Upper lobe of right lung (tissue), 1 donor: ENCODE results near the gene MAP2. TPM values are rescaled to one million over a fixed set of nuclear protein-coding genes. Genes with fewer than 3 reads are reported as not detected.

ENCODE experiments used
- ATAC-seq: fragments of 200-7000 bp; cut with Tn5 transposase; one replicate; pipeline ENCODE4 v1.9.1; 2020; ENCODE audit warnings: mild to moderate bottlenecking, moderate library complexity
- DNase-seq: peaks from one replicate; pipeline ENCODE4 v3.0.0-alpha.2; 2020
- H3K27ac ChIP-seq: fragments of 200-600 bp; one replicate; pipeline ENCODE4 v1.8.0; 2022
- H3K27me3 ChIP-seq: fragments of 200-600 bp; one replicate; pipeline ENCODE4 v1.8.0; 2022; ENCODE audit warnings: mild to moderate bottlenecking
- H3K36me3 ChIP-seq: fragments of 200-600 bp; one replicate; pipeline ENCODE4 v1.8.0; 2022
- H3K4me1 ChIP-seq: fragments of 200-600 bp; one replicate; pipeline ENCODE4 v1.8.0; 2022
- H3K4me3 ChIP-seq: fragments of 200-600 bp; one replicate; pipeline ENCODE4 v1.8.0; 2022; ENCODE audit warnings: mild to moderate bottlenecking
- H3K9me3 ChIP-seq: fragments of 200-600 bp; one replicate; pipeline ENCODE4 v1.8.0; 2022
- CTCF ChIP-seq: fragments of 200-600 bp; IDR thresholded peaks from one replicate; pipeline ENCODE4 v1.8.0; 2022; ENCODE audit warnings: antibody characterized with exemption
- intact Hi-C: fragments of 100-400 bp; cut with DNase I; formaldehyde crosslinking; loops from one replicate; pipeline ENCODE4 v1.11.0; 2022
- total RNA-seq: library from RNA; stranded (reverse); fragmentation: NEBNext Ultra II Directional; extraction: Animal tissue kit (Norgen Biotek cat#: 25700); gene quantifications from one replicate; pipeline ENCODE4 v1.2.1, GENCODE V29; 2021
- donor health status: DM: no; HTN: yes; CAD: no; lungs with severe emphysema.

MAP2 gene
- total RNA-seq, 1 donor from 2014 or later: 44.0 TPM

GRCh38 chr2:209383212-209383611 is 40.6 kb upstream of the MAP2 start:
- no peaks in the 10 kb centered on the region for H3K27me3 ChIP-seq
- H3K27ac ChIP-seq: no peak overlapping the region
- no peak overlapping the region for H3K4me3 ChIP-seq
- H3K4me1 ChIP-seq: no peaks in the 10 kb centered on the region
- no peaks in the 10 kb centered on the region for H3K9me3 ChIP-seq
- ATAC-seq: no peak
- no peak for TF ChIP-seq CTCF
- no peak for DNase-seq
- H3K36me3 ChIP-seq: no peaks in the 10 kb centered on the region
- intact Hi-C loops: no loop called here

- Histone ChIP-seq H3K36me3 (no peaks in the 10 kb centered on the region), H3K4me1 (no peaks in the 10 kb centered on the region), H3K27me3 (no peaks in the 10 kb centered on the region), H3K4me3 (no peak overlapping the region), H3K27ac (no peak overlapping the region), H3K9me3 (no peaks in the 10 kb centered on the region)
- ATAC-seq (no peak), DNase-seq (no peak)
- intact Hi-C loops: no loop called here
- no peak for TF ChIP-seq CTCF
These were observed 36.5 kb upstream of the MAP2 start for GRCh38 chr2:209387389-209387788.

GRCh38 chr2:209388446-209389037 is 35.3 kb upstream of the MAP2 start:
- H3K4me1 ChIP-seq: no peaks in the 10 kb centered on the region
- no peak for TF ChIP-seq CTCF
- no peak overlapping the region for H3K27ac ChIP-seq
- H3K9me3 ChIP-seq: no peaks in the 10 kb centered on the region
- no peaks in the 10 kb centered on the region for H3K27me3 ChIP-seq
- no peak for DNase-seq
- no peak overlapping the region for H3K4me3 ChIP-seq
- intact Hi-C loops: no loop called here
- ATAC-seq: peak; percentile 62
- no peaks in the 10 kb centered on the region for H3K36me3 ChIP-seq

- TF ChIP-seq CTCF: no peak
- Histone ChIP-seq H3K36me3 (no peaks in the 10 kb centered on the region), H3K27me3 (no peaks in the 10 kb centered on the region), H3K4me1 (no peaks in the 10 kb centered on the region), H3K9me3 (no peaks in the 10 kb centered on the region), H3K4me3 (no peak overlapping the region), H3K27ac (no peak overlapping the region)
- ATAC-seq (no peak), DNase-seq (no peak)
- intact Hi-C loops: no loop called here
These were observed 34.7 kb upstream of the MAP2 start for GRCh38 chr2:209389171-209389618.

GRCh38 chr2:209390839-209391238 is 33.0 kb upstream of the MAP2 start:
- Histone ChIP-seq H3K4me1 (no peaks in the 10 kb centered on the region), H3K36me3 (no peaks in the 10 kb centered on the region), H3K27me3 (no peaks in the 10 kb centered on the region), H3K9me3 (no peaks in the 10 kb centered on the region), H3K27ac (no peak overlapping the region), H3K4me3 (no peak overlapping the region)
- intact Hi-C loops: no loop called here
- TF ChIP-seq CTCF: no peak
- DNase-seq (no peak), ATAC-seq (no peak)
